HCT116 (cell line): ENCODE data around the gene KDSR.

ENCODE experiments used
- CEBPB ChIP-seq: IDR thresholded peaks from 2 replicates; pipeline ENCODE4 v1.6.1; 2012; ENCODE audit warnings: low read depth
- ELF1 ChIP-seq: IDR thresholded peaks from 2 replicates; pipeline ENCODE4 v1.6.1; 2012; ENCODE audit warnings: low read depth, borderline replicate concordance
- JUND ChIP-seq: IDR thresholded peaks from 2 replicates; pipeline ENCODE4 v1.6.1; 2012
- POLR2A ChIP-seq: IDR thresholded peaks from 2 replicates; pipeline ENCODE4 v1.7.0; 2011; ENCODE audit warnings: borderline replicate concordance; ENCODE audit not compliant: insufficient read depth, insufficient read length; ENCODE audit errors: extremely low read depth
- POLR2AphosphoS5 ChIP-seq: IDR thresholded peaks from 2 replicates; pipeline ENCODE4 v1.6.1; 2011; ENCODE audit warnings: mild to moderate bottlenecking, low read depth, low read length, moderate library complexity
- RAD21 ChIP-seq: IDR thresholded peaks from 2 replicates; pipeline ENCODE4 v1.6.1; 2012; ENCODE audit warnings: low read depth, mild to moderate bottlenecking
- ZNF274 ChIP-seq: fragments of 200-500 bp; sonication (Bioruptor generic); IDR thresholded peaks from 2 replicates; pipeline ENCODE4 v1.6.1; 2014; ENCODE audit warnings: mild to moderate bottlenecking, low read depth, low read length, inconsistent platforms
- TF ChIP-seq, protein P1 (sequence below), 3 experiments: fragments of 200-600 bp in 1 of 3; sonication (generic) in 1 of 3; IDR thresholded peaks in 2 of 3; conservative IDR thresholded peaks in 1 of 3; 2 replicates each; pipeline ENCODE4 v1.5.1; 2012 to 2017; ENCODE audit warnings: low read depth in 2 of 3, low read length in 2 of 3, antibody characterized with exemption in 1 of 3, borderline replicate concordance in 1 of 3, control low read depth in 1 of 3, mild to moderate bottlenecking in 1 of 3, mixed read lengths in 1 of 3, mixed run types in 1 of 3, moderate library complexity in 1 of 3; ENCODE audit not compliant: insufficient read depth in 1 of 3
- TF ChIP-seq, protein P2 (sequence below): IDR thresholded peaks from 2 replicates; pipeline ENCODE4 v1.6.1; 2012; ENCODE audit warnings: low read depth
- TF ChIP-seq, protein P3 (sequence below): IDR thresholded peaks from 2 replicates; pipeline ENCODE4 v1.6.1; 2012

DNA sequence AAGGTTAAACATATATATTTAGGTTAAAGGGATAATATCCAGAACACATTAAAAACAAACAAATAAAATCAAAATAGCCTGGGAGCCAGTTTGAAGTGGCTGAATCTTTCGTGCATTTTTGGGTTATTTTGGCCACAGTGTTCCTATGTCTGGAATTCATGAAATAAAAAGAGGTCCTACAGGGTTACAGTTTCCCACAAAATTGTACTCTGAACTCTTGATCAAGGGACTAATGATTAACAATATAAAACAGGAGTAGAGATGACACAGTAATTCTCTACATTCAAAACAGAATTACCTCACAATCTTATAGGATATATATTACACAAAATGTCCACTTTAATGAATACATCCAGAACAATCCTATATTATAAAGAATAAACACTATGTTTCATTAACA is 30.3 kb upstream of the KDSR start:
- TF ChIP-seq CEBPB (no peak), RAD21 (no peak), POLR2AphosphoS5 (no peak), ZNF274 (no peak), JUND (no peak), POLR2A (no peak), ELF1 (no peak)
- TF ChIP-seq, protein P1, sequence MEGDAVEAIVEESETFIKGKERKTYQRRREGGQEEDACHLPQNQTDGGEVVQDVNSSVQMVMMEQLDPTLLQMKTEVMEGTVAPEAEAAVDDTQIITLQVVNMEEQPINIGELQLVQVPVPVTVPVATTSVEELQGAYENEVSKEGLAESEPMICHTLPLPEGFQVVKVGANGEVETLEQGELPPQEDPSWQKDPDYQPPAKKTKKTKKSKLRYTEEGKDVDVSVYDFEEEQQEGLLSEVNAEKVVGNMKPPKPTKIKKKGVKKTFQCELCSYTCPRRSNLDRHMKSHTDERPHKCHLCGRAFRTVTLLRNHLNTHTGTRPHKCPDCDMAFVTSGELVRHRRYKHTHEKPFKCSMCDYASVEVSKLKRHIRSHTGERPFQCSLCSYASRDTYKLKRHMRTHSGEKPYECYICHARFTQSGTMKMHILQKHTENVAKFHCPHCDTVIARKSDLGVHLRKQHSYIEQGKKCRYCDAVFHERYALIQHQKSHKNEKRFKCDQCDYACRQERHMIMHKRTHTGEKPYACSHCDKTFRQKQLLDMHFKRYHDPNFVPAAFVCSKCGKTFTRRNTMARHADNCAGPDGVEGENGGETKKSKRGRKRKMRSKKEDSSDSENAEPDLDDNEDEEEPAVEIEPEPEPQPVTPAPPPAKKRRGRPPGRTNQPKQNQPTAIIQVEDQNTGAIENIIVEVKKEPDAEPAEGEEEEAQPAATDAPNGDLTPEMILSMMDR (IDR thresholded peaks at IDR 0.05 in 2 of 3, conservative IDR thresholded peaks at IDR 0.05 in 1 of 3; ENCODE audit: borderline replicate concordance in 1 of 3, insufficient read depth in 1 of 3, low read depth in 2 of 3, low read length in 2 of 3), result no peak
- TF ChIP-seq, protein P2, sequence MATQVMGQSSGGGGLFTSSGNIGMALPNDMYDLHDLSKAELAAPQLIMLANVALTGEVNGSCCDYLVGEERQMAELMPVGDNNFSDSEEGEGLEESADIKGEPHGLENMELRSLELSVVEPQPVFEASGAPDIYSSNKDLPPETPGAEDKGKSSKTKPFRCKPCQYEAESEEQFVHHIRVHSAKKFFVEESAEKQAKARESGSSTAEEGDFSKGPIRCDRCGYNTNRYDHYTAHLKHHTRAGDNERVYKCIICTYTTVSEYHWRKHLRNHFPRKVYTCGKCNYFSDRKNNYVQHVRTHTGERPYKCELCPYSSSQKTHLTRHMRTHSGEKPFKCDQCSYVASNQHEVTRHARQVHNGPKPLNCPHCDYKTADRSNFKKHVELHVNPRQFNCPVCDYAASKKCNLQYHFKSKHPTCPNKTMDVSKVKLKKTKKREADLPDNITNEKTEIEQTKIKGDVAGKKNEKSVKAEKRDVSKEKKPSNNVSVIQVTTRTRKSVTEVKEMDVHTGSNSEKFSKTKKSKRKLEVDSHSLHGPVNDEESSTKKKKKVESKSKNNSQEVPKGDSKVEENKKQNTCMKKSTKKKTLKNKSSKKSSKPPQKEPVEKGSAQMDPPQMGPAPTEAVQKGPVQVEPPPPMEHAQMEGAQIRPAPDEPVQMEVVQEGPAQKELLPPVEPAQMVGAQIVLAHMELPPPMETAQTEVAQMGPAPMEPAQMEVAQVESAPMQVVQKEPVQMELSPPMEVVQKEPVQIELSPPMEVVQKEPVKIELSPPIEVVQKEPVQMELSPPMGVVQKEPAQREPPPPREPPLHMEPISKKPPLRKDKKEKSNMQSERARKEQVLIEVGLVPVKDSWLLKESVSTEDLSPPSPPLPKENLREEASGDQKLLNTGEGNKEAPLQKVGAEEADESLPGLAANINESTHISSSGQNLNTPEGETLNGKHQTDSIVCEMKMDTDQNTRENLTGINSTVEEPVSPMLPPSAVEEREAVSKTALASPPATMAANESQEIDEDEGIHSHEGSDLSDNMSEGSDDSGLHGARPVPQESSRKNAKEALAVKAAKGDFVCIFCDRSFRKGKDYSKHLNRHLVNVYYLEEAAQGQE, result no peak
- TF ChIP-seq, protein P3, sequence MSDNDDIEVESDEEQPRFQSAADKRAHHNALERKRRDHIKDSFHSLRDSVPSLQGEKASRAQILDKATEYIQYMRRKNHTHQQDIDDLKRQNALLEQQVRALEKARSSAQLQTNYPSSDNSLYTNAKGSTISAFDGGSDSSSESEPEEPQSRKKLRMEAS, result no peak
